ENCODE results near the gene STAT5B. TPM values are rescaled to one million over a fixed set of nuclear protein-coding genes. Genes with fewer than 3 reads are reported as not detected.
"Not testable (repeated sequence)": the region's sequence is repeated elsewhere in the genome, so short reads cannot be mapped to it uniquely, and the experiment has no call there.

Gene STAT5B
- polyA plus RNA-seq, 4 donors = 40.3 to 46.7 (median 42.0) TPM

GRCh38 chr17:42307362-42307927, 31.3 kb upstream of the STAT5B start:
- no peak for DNase-seq (ENCODE audit: low read depth in 4 of 4, low spot score in 3 of 4)

GRCh38 chr17:42306385-42306667, 30.1 kb upstream of the STAT5B start:
- DNase-seq (ENCODE audit: low read depth in 4 of 4, low spot score in 3 of 4) = no peak

- DNase-seq (ENCODE audit: low read depth in 4 of 4, low spot score in 3 of 4) = no peak
Measured at GRCh38 chr17:42305543-42306384, 29.6 kb upstream of the STAT5B start.

- DNase-seq (ENCODE audit: low read depth in 4 of 4, low spot score in 3 of 4) = not testable (repeated sequence)
Measured at GRCh38 chr17:42305031-42305330, 28.8 kb upstream of the STAT5B start.

GRCh38 chr17:42304187-42305030, 28.2 kb upstream of the STAT5B start:
- no peak for DNase-seq (ENCODE audit: low read depth in 4 of 4, low spot score in 3 of 4)

GRCh38 chr17:42303694-42304093, 27.5 kb upstream of the STAT5B start:
- no peak for DNase-seq (ENCODE audit: low read depth in 4 of 4, low spot score in 3 of 4)

- DNase-seq (ENCODE audit: low read depth in 4 of 4, low spot score in 3 of 4) = no peak
Measured at GRCh38 chr17:42301022-42301421, 24.8 kb upstream of the STAT5B start.

GRCh38 chr17:42299913-42300312, 23.7 kb upstream of the STAT5B start:
- not testable (repeated sequence) for DNase-seq (ENCODE audit: low read depth in 4 of 4, low spot score in 3 of 4)

GRCh38 chr17:42299361-42299760, 23.2 kb upstream of the STAT5B start:
- DNase-seq (ENCODE audit: low read depth in 4 of 4, low spot score in 3 of 4) = not testable (repeated sequence)

- DNase-seq (ENCODE audit: low read depth in 4 of 4, low spot score in 3 of 4) = not testable (repeated sequence)
Measured at GRCh38 chr17:42297775-42298174, 21.6 kb upstream of the STAT5B start.

GRCh38 chr17:42296012-42296411, 19.8 kb upstream of the STAT5B start:
- DNase-seq (ENCODE audit: low read depth in 4 of 4, low spot score in 3 of 4) = no peak

GRCh38 chr17:42294469-42295398, 18.5 kb upstream of the STAT5B start:
- DNase-seq (ENCODE audit: low read depth in 4 of 4, low spot score in 3 of 4) = no peak

GRCh38 chr17:42291129-42291528, 14.9 kb upstream of the STAT5B start:
- DNase-seq (ENCODE audit: low read depth in 4 of 4, low spot score in 3 of 4) = no peak

- DNase-seq (ENCODE audit: low read depth in 4 of 4, low spot score in 3 of 4) = no peak
Measured at GRCh38 chr17:42290577-42290976, 14.4 kb upstream of the STAT5B start.

- DNase-seq (ENCODE audit: low read depth in 4 of 4, low spot score in 3 of 4) = no peak
Measured at GRCh38 chr17:42289611-42290181, 13.5 kb upstream of the STAT5B start.

- no peak for DNase-seq (ENCODE audit: low read depth in 4 of 4, low spot score in 3 of 4)
Measured at GRCh38 chr17:42288803-42289610, 12.8 kb upstream of the STAT5B start.

- DNase-seq (ENCODE audit: low read depth in 4 of 4, low spot score in 3 of 4) = peak in 1 of 4 donors; percentile 50
Measured at GRCh38 chr17:42287977-42288802, 12.0 kb upstream of the STAT5B start, which contains the start of gene STAT5A. Gene STAT5A, plus strand, starts transcription at chr17:42288498. Its CDS starts 914 bp downstream, at chr17:42289412.

GRCh38 chr17:42287305-42287976, 11.2 kb upstream of the STAT5B start:
- no peak for DNase-seq (ENCODE audit: low read depth in 4 of 4, low spot score in 3 of 4)

All from right renal pelvis (tissue), 4 donors.